B cell (primary cell): Measurements from ENCODE around the gene TMEM9. TPM values are rescaled to one million over a fixed set of nuclear protein-coding genes. Genes with fewer than 3 reads are reported as not detected.

Source experiments
- ATAC-seq: fragments of 200-7000 bp; cut with Tn5 transposase; one replicate; pipeline ENCODE4 v1.10.0; 2021; ENCODE audit warnings: low read depth, mild to moderate bottlenecking, moderate number of reproducible peaks, moderate library complexity
- CTCF ChIA-PET: fragments of 350-600 bp; sonication (Branson Sonifier 250); formaldehyde crosslinking; loops from one replicate; lab custom pipeline; 2021; ENCODE audit warnings: antibody characterized with exemption, inconsistent platforms; lab: Charles Lee
- POLR2A ChIA-PET: fragments of 350-600 bp; sonication (Branson Sonifier 250); formaldehyde crosslinking; loops from one replicate; lab custom pipeline; 2021; ENCODE audit warnings: antibody characterized with exemption; lab: Charles Lee
- DNase-seq: peaks from one replicate; pipeline ENCODE4 v3.0.0; 2013
- H2AFZ ChIP-seq: 2 replicates; pipeline ENCODE4 v1.6.1; 2012; ENCODE audit warnings: mild to moderate bottlenecking, low read depth, low read length; ENCODE audit not compliant: insufficient read depth, poor library complexity, severe bottlenecking
- H3K27ac ChIP-seq, 2 donors: 1 replicate in 1 of 2; 2 replicates in 1 of 2; pipeline ENCODE4 v1.5.1; 2012 to 2013; ENCODE audit warnings: low read length in 2 of 2, mild to moderate bottlenecking in 2 of 2, moderate library complexity in 1 of 2
- H3K27me3 ChIP-seq, 4 experiments: fragments of 200-600 bp in 1 of 4; sonication (generic) in 1 of 4; replicated peaks in 1 of 4; 1 replicate in 2 of 4; 2 replicates in 2 of 4; pipeline versions ENCODE4 v1.6.1 to v1.7.0; 2013 to 2016; ENCODE audit warnings: low read length in 3 of 4, mild to moderate bottlenecking in 2 of 4, mixed read lengths in 1 of 4, moderate library complexity in 1 of 4; ENCODE audit not compliant: insufficient read depth in 4 of 4, control insufficient read depth in 3 of 4; ENCODE audit errors: control extremely low read depth in 1 of 4
- H3K36me3 ChIP-seq, 2 experiments: replicated peaks in 1 of 2; 1 replicate in 1 of 2; 2 replicates in 1 of 2; pipeline versions ENCODE4 v1.6.1 to v1.7.1; 2013; ENCODE audit warnings: low read length in 1 of 2; ENCODE audit not compliant: insufficient read depth in 2 of 2, control insufficient read depth in 1 of 2; ENCODE audit errors: control extremely low read depth in 1 of 2, extremely low read depth in 1 of 2
- H3K4me1 ChIP-seq, 2 donors: fragments of 200-600 bp in 1 of 2; sonication (generic) in 1 of 2; 1 replicate in 1 of 2; 2 replicates in 1 of 2; pipeline versions ENCODE4 v1.5.1 to v1.6.1; 2013 to 2017; ENCODE audit warnings: low read length in 2 of 2; ENCODE audit not compliant: control insufficient read depth in 2 of 2, insufficient read depth in 2 of 2
- H3K4me2 ChIP-seq: replicated peaks from 2 replicates; pipeline ENCODE3; 2012; ENCODE audit warnings: mild to moderate bottlenecking, low read depth, low read length; ENCODE audit not compliant: poor library complexity, severe bottlenecking
- H3K4me3 ChIP-seq, 5 experiments: fragments of 200-600 bp in 1 of 5; sonication (generic) in 1 of 5; 1 replicate in 3 of 5; 2 replicates in 2 of 5; pipeline versions ENCODE4 v1.5.1 to v1.7.0; 2011 to 2016; ENCODE audit warnings: low read length in 4 of 5, mild to moderate bottlenecking in 4 of 5, low read depth in 2 of 5, control low read depth in 1 of 5, moderate library complexity in 1 of 5; ENCODE audit not compliant: insufficient read depth in 1 of 5; ENCODE audit errors: control extremely low read depth in 1 of 5, extremely low read depth in 1 of 5
- H3K79me2 ChIP-seq: fragments of 200-600 bp; sonication (generic); one replicate; pipeline ENCODE4 v1.6.0; 2016; ENCODE audit warnings: low read length; ENCODE audit not compliant: control insufficient read depth, insufficient read depth
- H3K9ac ChIP-seq: fragments of 200-600 bp; sonication (generic); 2 replicates; pipeline ENCODE4 v1.6.1; 2017; ENCODE audit warnings: mild to moderate bottlenecking, low read length, moderate library complexity
- H3K9me3 ChIP-seq, 3 donors: one replicate each; pipeline versions ENCODE4 v1.6.1 to v1.7.1; 2013; ENCODE audit warnings: low read length in 2 of 3; ENCODE audit not compliant: control insufficient read depth in 2 of 3, insufficient read depth in 1 of 3; ENCODE audit errors: control extremely low read depth in 1 of 3
- H4K20me1 ChIP-seq: 2 replicates; pipeline ENCODE4 v1.6.0; 2012; ENCODE audit warnings: mild to moderate bottlenecking, low read length; ENCODE audit not compliant: insufficient read depth, control insufficient read depth, poor library complexity, severe bottlenecking
- H3K27ac Mint-ChIP-seq: one replicate; pipeline ENCODE4 v1.8.0; 2021; ENCODE audit warnings: mixed read lengths
- H3K27me3 Mint-ChIP-seq: one replicate; pipeline ENCODE4 v1.8.0; 2021; ENCODE audit warnings: mixed read lengths
- H3K4me1 Mint-ChIP-seq: one replicate; pipeline ENCODE4 v1.8.0; 2021; ENCODE audit warnings: mixed read lengths
- H3K4me3 Mint-ChIP-seq: one replicate; pipeline ENCODE4 v1.8.0; 2021; ENCODE audit warnings: mixed read lengths
- H3K9me3 Mint-ChIP-seq: one replicate; pipeline ENCODE4 v1.8.0; 2022; ENCODE audit warnings: mixed read lengths; ENCODE audit not compliant: insufficient read depth
- CTCF ChIP-seq: fragments of 200-600 bp; IDR thresholded peaks from one replicate; pipeline ENCODE4 v1.8.0; 2022; ENCODE audit warnings: antibody characterized with exemption, mild to moderate bottlenecking
- EZH2 ChIP-seq: IDR thresholded peaks from 2 replicates; pipeline ENCODE4 v1.6.1; 2012; ENCODE audit warnings: borderline replicate concordance, low read depth, mild to moderate bottlenecking, moderate library complexity, low read length; ENCODE audit not compliant: insufficient read depth, poor library complexity, severe bottlenecking
- WGBS: methylation state at CpG from one replicate; pipeline ENCODE4 v1.1.5; 2013; ENCODE audit warnings: missing lambda C conversion rate; ENCODE audit not compliant: insufficient coverage; 5-methylcytosine and 5-hydroxymethylcytosine counted together
- intact Hi-C: fragments of 100-400 bp; cut with micrococcal nuclease; formaldehyde crosslinking; loops from one replicate; pipeline ENCODE4 v1.10.0; 2022
- polyA plus RNA-seq: library from polyadenylated mRNA; depleted of rRNA; stranded (reverse); fragments of >200 nt; gene quantifications from 2 replicates; pipeline ENCODE4 v1.2.3, GENCODE V29; 2012
- total RNA-seq, 2 donors: library from RNA; stranded (reverse); fragments of 120-200 nt in 1 of 2; gene quantifications; 1 replicate in 1 of 2; 2 replicates in 1 of 2; pipeline versions ENCODE4 v1.2.3 to v1.2.4, GENCODE V29; 2013 to 2022

TMEM9 gene
- total and polyA plus RNA-seq, 2 donors (not counting 1 experiment from before 2014, with no cell fraction given), result 23.6 to 29.2 TPM

- DNase-seq (no peak), ATAC-seq (no peak)
- ChIA-PET CTCF (no interaction called here), POLR2A (no interaction called here)
- Histone ChIP-seq H3K9ac (no peak overlapping the region), H2AFZ (no peak overlapping the region), H3K79me2 (no peaks in the 10 kb centered on the region), H3K4me2 (no peak overlapping the region), H3K27ac (no peak overlapping the region), H4K20me1 (no peaks in the 10 kb centered on the region), H3K9me3 (no peaks in the 10 kb centered on the region), H3K4me1 (no peaks in the 10 kb centered on the region), H3K4me3 (no peak overlapping the region), H3K27me3 (peaks cover 0 to 2% (median 0%) of the 10 kb centered on the region in 4 experiments), H3K36me3 (no peaks in the 10 kb centered on the region)
- H3K27me3 Mint-ChIP-seq, result peaks cover 46% of the 10 kb centered on the region
- H3K27ac Mint-ChIP-seq, result no peak overlapping the region
- TF ChIP-seq CTCF, result no peak
- no peak for TF ChIP-seq EZH2
- 83% methylated on average over 17 of the region's 18 CpGs for WGBS
- no peaks in the 10 kb centered on the region for H3K4me1 Mint-ChIP-seq
- intact Hi-C loops, result no loop called here
- H3K9me3 Mint-ChIP-seq, result no peaks in the 10 kb centered on the region
- H3K4me3 Mint-ChIP-seq, result no peak overlapping the region
Measured at GRCh38 chr1:201191653-201192260, 37.5 kb upstream of the TMEM9 start.

GRCh38 chr1:201190624-201191051 is 36.4 kb upstream of the TMEM9 start, which contains the start of gene IGFN1:
IGFN1 (plus strand) TSS chr1:201190824; CDS start chr1:201193294, 2,470 bp downstream.
- no peaks in the 10 kb centered on the region for H3K9me3 ChIP-seq
- POLR2A ChIA-PET, result no interaction called here
- peaks cover 0 to 2% (median 0%) of the 10 kb centered on the region in 4 experiments for H3K27me3 ChIP-seq
- H3K9me3 Mint-ChIP-seq, result no peaks in the 10 kb centered on the region
- intact Hi-C loops, result no loop called here
- no peak within 1 kb of the TSS for H3K4me2 ChIP-seq
- no peak within 1 kb of the TSS for H3K27ac Mint-ChIP-seq
- H3K4me3 Mint-ChIP-seq, result no peak within 1 kb of the TSS
- H2AFZ ChIP-seq, result no peak within 1 kb of the TSS
- no peaks in the 10 kb centered on the region for H4K20me1 ChIP-seq
- WGBS, result 58% methylated on average over 7 of the region's 9 CpGs
- H3K27me3 Mint-ChIP-seq, result peaks cover 47% of the 10 kb centered on the region
- ATAC-seq (no peak), DNase-seq (no peak)
- H3K4me1 Mint-ChIP-seq, result no peaks in the 10 kb centered on the region
- CTCF ChIA-PET, result no interaction called here
- no peaks in the 10 kb centered on the region for H3K79me2 ChIP-seq
- no peak within 1 kb of the TSS for H3K9ac ChIP-seq
- H3K36me3 ChIP-seq, result no peaks in the 10 kb centered on the region
- no peaks in the 10 kb centered on the region for H3K4me1 ChIP-seq
- TF ChIP-seq EZH2 (no peak), CTCF (no peak)
- H3K4me3 ChIP-seq, result no peak within 1 kb of the TSS
- no peak within 1 kb of the TSS for H3K27ac ChIP-seq
